PC-3 (cell line): Measurements from ENCODE around the gene SHOC1.

Experiments used
- CTCF ChIP-seq: fragments of 300-600 bp; sonication (generic); conservative IDR thresholded peaks from 2 replicates; pipeline ENCODE4 v1.5.1; 2017; ENCODE audit warnings: antibody characterized with exemption, low read depth, mild to moderate bottlenecking, low read length
- EZH2phosphoT487 ChIP-seq: fragments of 300-600 bp; sonication (generic); IDR thresholded peaks from 2 replicates; pipeline ENCODE4 v1.6.1; 2018; ENCODE audit warnings: mild to moderate bottlenecking, antibody characterized with exemption, low read length, borderline replicate concordance

- no peak for TF ChIP-seq CTCF
- TF ChIP-seq EZH2phosphoT487: no peak
Observed at GRCh38 chr9:111807197-111807596, 12.5 kb upstream of the SHOC1 start.
